Adrenal gland (tissue), 5 donors: ENCODE data around the gene CACHD1.

ENCODE experiments used
- CTCF ChIP-seq, 6 experiments: fragments of 450-650 bp in 4 of 6; fragments of 200-600 bp in 2 of 6; sonication (generic) in 1 of 6; IDR thresholded peaks; 1 replicate in 5 of 6; 2 replicates in 1 of 6; pipeline versions ENCODE4 v1.5.1 to v1.8.0; 2016 to 2021; ENCODE audit warnings: antibody characterized with exemption in 6 of 6, mild to moderate bottlenecking in 2 of 6, moderate library complexity in 1 of 6
- POLR2A ChIP-seq, 2 donors: fragments of 450-650 bp; IDR thresholded peaks; one replicate each; pipeline ENCODE4 v1.6.1; 2017; ENCODE audit warnings: antibody characterized with exemption in 2 of 2, mild to moderate bottlenecking in 2 of 2, moderate library complexity in 1 of 2
- donor health status: DM: no; HTN: no; CAD: no.

GRCh38 chr1:64550510-64550909 is 80.6 kb downstream of the CACHD1 start:
- TF ChIP-seq CTCF (IDR thresholded peaks at IDR 0.05) (no peak), POLR2A (IDR thresholded peaks at IDR 0.05) (no peak)
